PC-9 (cell line): ENCODE data around the gene FOXC1. TPM values are rescaled to one million over a fixed set of nuclear protein-coding genes. Genes with fewer than 3 reads are reported as not detected.
A peak's percentile ranks its signal among the peaks of the same experiment; 100 is the strongest.

Source experiments
- BruUV-seq: library from RNA; stranded (reverse); fragments of 400-500 nt; replicated peaks from 2 replicates; lab custom pipeline; 2021; lab: Mats Ljungman, UMichigan
- CTCF ChIA-PET: fragments of 300-600 bp; sonication (Branson Sonifier 250); formaldehyde crosslinking; loops from one replicate; lab custom pipeline; 2022; ENCODE audit warnings: antibody characterized with exemption; lab: Charles Lee
- POLR2A ChIA-PET: fragments of 300-600 bp; sonication (Branson Sonifier 250); formaldehyde crosslinking; loops from one replicate; lab custom pipeline; 2022; ENCODE audit warnings: antibody characterized with exemption; ENCODE audit not compliant: unreplicated experiment; lab: Charles Lee
- DNase-seq, 2 experiments: peaks; one replicate each; pipeline versions ENCODE4 v3.0.0 to v3.0.0-alpha.2; 2015 to 2022; ENCODE audit warnings: mixed read lengths in 1 of 2
- H2AFZ ChIP-seq: fragments of 200-600 bp; sonication (generic); 2 replicates; pipeline ENCODE4 v1.8.1; 2017; ENCODE audit warnings: antibody characterized with exemption
- H3F3A ChIP-seq: fragments of 200-600 bp; sonication (generic); 2 replicates; pipeline ENCODE4 v1.8.1; 2017; ENCODE audit warnings: antibody characterized with exemption, mild to moderate bottlenecking, low read depth; ENCODE audit not compliant: insufficient read depth
- H3K27ac ChIP-seq: fragments of 200-600 bp; sonication (generic); 2 replicates; pipeline ENCODE4 v1.6.1; 2016; ENCODE audit warnings: mixed run types
- H3K27me3 ChIP-seq: fragments of 200-600 bp; sonication (generic); 2 replicates; pipeline ENCODE4 v1.6.1; 2016; ENCODE audit warnings: low read depth, mixed run types; ENCODE audit not compliant: insufficient read depth
- H3K36me3 ChIP-seq: fragments of 200-600 bp; sonication (generic); 2 replicates; pipeline ENCODE4 v1.6.1; 2016; ENCODE audit warnings: low read depth, mixed run types
- H3K4me1 ChIP-seq: fragments of 200-600 bp; sonication (generic); replicated peaks from 2 replicates; pipeline ENCODE4 v1.6.1; 2016; ENCODE audit warnings: mixed run types; ENCODE audit not compliant: insufficient read depth
- H3K4me2 ChIP-seq: fragments of 200-600 bp; sonication (generic); 2 replicates; pipeline ENCODE4 v1.6.1; 2017; ENCODE audit warnings: mixed run types
- H3K4me3 ChIP-seq: fragments of 200-600 bp; sonication (generic); 2 replicates; pipeline ENCODE4 v1.6.1; 2016; ENCODE audit warnings: mixed run types
- H3K79me2 ChIP-seq: fragments of 200-600 bp; sonication (generic); 2 replicates; pipeline ENCODE4 v1.6.1; 2017; ENCODE audit warnings: low read depth, mixed run types
- H3K9me2 ChIP-seq: fragments of 200-600 bp; sonication (generic); 2 replicates; pipeline ENCODE4 v1.8.1; 2017; ENCODE audit warnings: mild to moderate bottlenecking; ENCODE audit not compliant: insufficient read depth
- H3K9me3 ChIP-seq: fragments of 200-600 bp; sonication (generic); 2 replicates; pipeline ENCODE4 v1.8.1; 2016; ENCODE audit warnings: low read depth; ENCODE audit not compliant: insufficient read depth
- H4K20me1 ChIP-seq: fragments of 200-600 bp; sonication (generic); 2 replicates; pipeline ENCODE4 v1.8.1; 2017; ENCODE audit not compliant: insufficient read depth
- EZH2 ChIP-seq: fragments of 200-600 bp; sonication (generic); IDR thresholded peaks from 2 replicates; pipeline ENCODE4 v1.8.0; 2017; ENCODE audit warnings: antibody characterized with exemption, low read depth
- intact Hi-C: fragments of 100-400 bp; cut with micrococcal nuclease; formaldehyde crosslinking; loops from one replicate; pipeline ENCODE4 v1.10.0; 2022; ENCODE audit not compliant: unreplicated experiment
- total RNA-seq: library from RNA; stranded (reverse); gene quantifications from 2 replicates; pipeline ENCODE4 v1.2.3, GENCODE V29; 2021
- TF ChIP-seq, protein P1 (sequence below): fragments of 200-600 bp; sonication (generic); conservative IDR thresholded peaks from 2 replicates; pipeline ENCODE4 v1.6.1; 2017; ENCODE audit warnings: mixed run types, antibody characterized with exemption, mild to moderate bottlenecking, moderate library complexity

Gene FOXC1
- total RNA-seq, 1 experiment from 2014 or later = 18.6 TPM

DNA sequence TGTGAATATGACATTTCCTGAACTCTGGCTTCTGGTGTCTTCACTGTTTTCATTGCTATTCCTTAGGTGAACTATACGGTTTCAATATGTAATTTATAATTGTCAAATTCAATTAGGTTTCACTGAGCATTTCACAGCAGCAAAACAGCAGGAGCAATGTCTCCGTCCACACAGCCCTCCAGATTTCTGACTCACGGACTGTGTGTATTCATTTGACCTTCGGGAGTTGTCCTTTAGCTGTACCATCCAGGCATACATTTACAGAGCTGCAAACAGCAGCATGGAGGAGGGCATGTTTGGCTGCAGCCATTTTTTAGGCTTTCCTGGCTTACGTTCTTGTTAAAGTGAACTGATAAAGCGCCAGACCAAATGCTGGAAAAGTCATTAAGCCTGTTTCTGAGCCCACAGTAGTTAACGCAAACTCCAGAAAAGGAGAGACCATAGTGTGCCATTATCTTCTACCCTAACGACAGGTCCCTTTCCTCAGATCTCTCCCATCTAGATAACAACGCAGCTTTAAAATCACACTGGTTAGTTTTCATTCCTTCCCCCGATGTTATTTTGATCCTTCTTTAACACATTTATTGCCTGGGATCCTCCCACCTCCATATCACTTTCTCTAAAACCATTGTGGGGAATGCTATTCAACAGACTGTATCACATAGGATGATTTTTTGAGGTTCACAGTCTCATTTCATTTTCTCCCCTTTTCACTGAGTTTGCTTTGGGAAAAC, 18.3 kb downstream of the FOXC1 start:
- H3K9me3 ChIP-seq = no peaks in the 10 kb centered on the region
- H3K79me2 ChIP-seq = no peaks in the 10 kb centered on the region
- H3K27ac ChIP-seq = no peak overlapping the region
- no peaks in the 10 kb centered on the region for H3K27me3 ChIP-seq
- no peak overlapping the region for H3K4me2 ChIP-seq
- no peak for DNase-seq
- no TSS peak for BruUV-seq
- H3F3A ChIP-seq = peaks cover 34% of the 10 kb centered on the region
- no peaks in the 10 kb centered on the region for H4K20me1 ChIP-seq
- intact Hi-C loops = no loop called here
- no peak overlapping the region for H2AFZ ChIP-seq
- H3K9me2 ChIP-seq = no peaks in the 10 kb centered on the region
- no peaks in the 10 kb centered on the region for H3K36me3 ChIP-seq
- POLR2A ChIA-PET = interaction anchor here (0.6 kb wide), 1 partner anchor 400 kb away, joined by 6 read pairs; no protein-coding TSS in a partner anchor
- no peak overlapping the region for H3K4me3 ChIP-seq
- CTCF ChIA-PET = no interaction called here
- no peak for TF ChIP-seq EZH2
- TF ChIP-seq, protein P1, sequence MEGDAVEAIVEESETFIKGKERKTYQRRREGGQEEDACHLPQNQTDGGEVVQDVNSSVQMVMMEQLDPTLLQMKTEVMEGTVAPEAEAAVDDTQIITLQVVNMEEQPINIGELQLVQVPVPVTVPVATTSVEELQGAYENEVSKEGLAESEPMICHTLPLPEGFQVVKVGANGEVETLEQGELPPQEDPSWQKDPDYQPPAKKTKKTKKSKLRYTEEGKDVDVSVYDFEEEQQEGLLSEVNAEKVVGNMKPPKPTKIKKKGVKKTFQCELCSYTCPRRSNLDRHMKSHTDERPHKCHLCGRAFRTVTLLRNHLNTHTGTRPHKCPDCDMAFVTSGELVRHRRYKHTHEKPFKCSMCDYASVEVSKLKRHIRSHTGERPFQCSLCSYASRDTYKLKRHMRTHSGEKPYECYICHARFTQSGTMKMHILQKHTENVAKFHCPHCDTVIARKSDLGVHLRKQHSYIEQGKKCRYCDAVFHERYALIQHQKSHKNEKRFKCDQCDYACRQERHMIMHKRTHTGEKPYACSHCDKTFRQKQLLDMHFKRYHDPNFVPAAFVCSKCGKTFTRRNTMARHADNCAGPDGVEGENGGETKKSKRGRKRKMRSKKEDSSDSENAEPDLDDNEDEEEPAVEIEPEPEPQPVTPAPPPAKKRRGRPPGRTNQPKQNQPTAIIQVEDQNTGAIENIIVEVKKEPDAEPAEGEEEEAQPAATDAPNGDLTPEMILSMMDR = no peak
- peaks cover 37% of the 10 kb centered on the region for H3K4me1 ChIP-seq

DNA sequence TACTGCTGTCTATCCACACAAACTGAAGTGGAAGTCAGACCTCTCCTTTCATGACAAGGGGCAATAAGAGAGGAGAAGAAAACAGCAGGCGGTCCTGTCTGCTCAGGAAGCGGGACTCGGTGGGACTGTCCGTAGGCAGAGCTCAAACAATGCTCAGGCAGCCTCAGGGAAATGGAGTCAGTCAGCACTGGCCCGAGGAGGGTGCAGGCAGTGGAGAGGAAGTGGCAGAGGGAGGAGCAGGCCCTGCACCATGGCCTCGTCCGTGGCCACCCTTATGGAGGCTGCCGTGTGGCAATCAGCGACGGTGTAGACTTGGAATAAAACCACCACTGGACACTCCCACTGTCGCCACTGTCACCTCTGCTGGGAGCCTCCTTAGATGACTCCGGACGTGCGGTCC, 19.6 kb downstream of the FOXC1 start:
- DNase-seq = no peak
- POLR2A ChIA-PET = interaction anchor here (0.6 kb wide), 1 partner anchor 58 kb away, joined by 4 read pairs; no protein-coding TSS in a partner anchor
- CTCF ChIA-PET = no interaction called here
- Histone ChIP-seq H3K79me2 (no peaks in the 10 kb centered on the region), H3K9me2 (no peaks in the 10 kb centered on the region), H3K4me3 (no peak overlapping the region), H3K27ac (no peak overlapping the region), H3K4me2 (no peak overlapping the region), H3K36me3 (no peaks in the 10 kb centered on the region), H4K20me1 (no peaks in the 10 kb centered on the region), H3K27me3 (no peaks in the 10 kb centered on the region), H3K4me1 (peaks cover 37% of the 10 kb centered on the region), H3K9me3 (no peaks in the 10 kb centered on the region), H2AFZ (no peak overlapping the region), H3F3A (peaks cover 34% of the 10 kb centered on the region)
- no TSS peak for BruUV-seq
- TF ChIP-seq EZH2 = no peak
- intact Hi-C loops = no loop called here

DNA sequence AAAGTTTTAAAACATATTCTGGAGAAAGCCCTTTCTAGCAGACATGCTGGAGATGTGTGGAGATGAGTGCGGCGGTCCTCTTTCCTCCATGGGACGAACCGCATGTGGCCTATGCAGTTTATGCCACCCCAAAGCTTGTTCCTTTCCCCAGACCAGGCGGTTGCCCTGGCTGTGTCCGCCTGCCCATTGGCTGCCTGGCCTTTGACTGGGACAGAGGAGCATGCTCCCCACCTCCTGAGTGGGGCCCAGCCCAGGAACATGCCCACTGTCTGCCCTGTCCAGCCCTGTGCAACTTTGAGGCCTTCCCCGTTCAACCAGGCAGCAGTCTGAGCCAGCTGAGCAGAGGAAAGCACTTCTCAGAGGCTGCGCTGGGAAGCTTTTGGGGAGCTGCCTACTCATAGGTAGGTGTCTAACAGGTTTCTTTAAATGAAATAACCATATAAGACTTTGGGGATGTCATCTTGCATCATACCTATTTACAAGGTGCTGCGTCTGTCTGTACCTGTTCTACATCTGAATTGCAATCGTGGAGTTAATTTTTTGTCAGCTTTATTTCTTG, 20.6 kb downstream of the FOXC1 start:
- Histone ChIP-seq H3K79me2 (no peaks in the 10 kb centered on the region), H3K4me2 (peak overlapping the region; percentile 66), H3K4me3 (peak overlapping the region; percentile 17; the same call in 1 of the 2 replicates), H3K27ac (peak overlapping the region; percentile 79), H3K36me3 (no peaks in the 10 kb centered on the region), H3K4me1 (peaks cover 37% of the 10 kb centered on the region), H4K20me1 (no peaks in the 10 kb centered on the region), H3K9me2 (no peaks in the 10 kb centered on the region), H3K27me3 (no peaks in the 10 kb centered on the region), H3F3A (peaks cover 34% of the 10 kb centered on the region), H3K9me3 (no peaks in the 10 kb centered on the region), H2AFZ (no peak overlapping the region)
- TF ChIP-seq, protein P1 = no peak
- no peak for TF ChIP-seq EZH2
- ChIA-PET CTCF (interaction anchor here (0.6 to 1.1 kb wide), 2 partner anchors 19 to 40 kb away, joined by 3 read pairs; no protein-coding TSS in a partner anchor), POLR2A (interaction anchor here (0.6 kb wide), 2 partner anchors 49 to 57 kb away, joined by 4 to 6 read pairs; no protein-coding TSS in a partner anchor)
- intact Hi-C loops = no loop called here
- BruUV-seq = no TSS peak
- DNase-seq = no peak
